ENCODE data around the gene RXRA. TPM values are rescaled to one million over a fixed set of nuclear protein-coding genes. Genes with fewer than 3 reads are reported as not detected.

RXRA gene
- total and polyA plus RNA-seq, 10 donors = 10.9 to 116 (median 81.0) TPM

GRCh38 chr9:134393582-134394280, 67.5 kb downstream of the RXRA start:
- TF ChIP-seq POLR2AphosphoS5 (IDR thresholded peaks at IDR 0.05) (peak in 1 of 3 donors; percentile 31), CTCF (IDR thresholded peaks at IDR 0.05 in 8 of 11, conservative IDR thresholded peaks at IDR 0.05 in 3 of 11) (no peak)
- H3K9me3 ChIP-seq = peaks cover 0 to 2% (median under 1%) of the 10 kb centered on the region in 8 donors
- intact Hi-C loops (cut with DNase I; ENCODE audit: low total_unique reads) = no loop called here
- H3K4me3 ChIP-seq = peak overlapping the region in 1 of 8 donors; percentile 13
- peak overlapping the region in 4 of 8 donors; percentile 84 to 98 (median 92) for H3K27ac ChIP-seq
- H3K36me3 ChIP-seq = peaks cover 0 to 9% (median 0%) of the 10 kb centered on the region in 6 donors
- no peak for DNase-seq
- no peaks in the 10 kb centered on the region for H3K27me3 ChIP-seq (replicated peaks in 1 of 7)
- peaks cover 73 to 100% (median 93%) of the 10 kb centered on the region in 6 donors for H3K4me1 ChIP-seq
- 64 to 82% (median 75%) methylated on average over 6 to 7 of the region's 7 CpGs for WGBS, 5 donors

GRCh38 chr9:134395002-134395517, 68.8 kb downstream of the RXRA start:
- H3K36me3 ChIP-seq = peaks cover 0 to 9% (median 0%) of the 10 kb centered on the region in 6 donors
- peaks cover 0 to 12% (median 9%) of the 10 kb centered on the region in 8 donors for H3K9me3 ChIP-seq
- no peaks in the 10 kb centered on the region for H3K27me3 ChIP-seq (replicated peaks in 1 of 7)
- intact Hi-C loops (cut with DNase I; ENCODE audit: low total_unique reads) = no loop called here
- H3K4me1 ChIP-seq = peaks cover 67 to 100% (median 93%) of the 10 kb centered on the region in 6 donors
- DNase-seq = no peak
- peak in 1 of 3 donors; percentile 53 for TF ChIP-seq POLR2AphosphoS5 (IDR thresholded peaks at IDR 0.05)
- no peak for TF ChIP-seq CTCF (IDR thresholded peaks at IDR 0.05 in 8 of 11, conservative IDR thresholded peaks at IDR 0.05 in 3 of 11)
- TF ChIP-seq POLR2A (IDR thresholded peaks at IDR 0.05) = no peak
- peak overlapping the region; percentile 66 to 98 (median 88) for H3K27ac ChIP-seq
- peak overlapping the region in 1 of 8 donors; percentile 66 for H3K4me3 ChIP-seq
- 71 to 81% (median 75%) methylated on average over 14 to 16 of the region's 16 CpGs for WGBS, 5 donors

GRCh38 chr9:134395737-134396257, 69.5 kb downstream of the RXRA start:
- H3K4me1 ChIP-seq = peaks cover 61 to 100% (median 87%) of the 10 kb centered on the region in 6 donors
- TF ChIP-seq POLR2A (IDR thresholded peaks at IDR 0.05) (peak in 1 of 3 donors; percentile 5), POLR2AphosphoS5 (IDR thresholded peaks at IDR 0.05) (no peak)
- peaks cover 0 to 9% (median 0%) of the 10 kb centered on the region in 6 donors for H3K36me3 ChIP-seq
- WGBS, 5 donors = 28 to 62% (median 43%) methylated on average over 8 to 12 of the region's 12 CpGs
- peak overlapping the region; percentile 66 to 98 (median 88) for H3K27ac ChIP-seq
- peaks cover 0 to 12% (median 9%) of the 10 kb centered on the region in 8 donors for H3K9me3 ChIP-seq
- peak overlapping the region in 5 of 8 donors; percentile 20 to 66 (median 28) for H3K4me3 ChIP-seq
- intact Hi-C loops (cut with DNase I; ENCODE audit: low total_unique reads) = no loop called here
- no peak for DNase-seq
- H3K27me3 ChIP-seq (replicated peaks in 1 of 7) = no peaks in the 10 kb centered on the region

- TF ChIP-seq POLR2AphosphoS5 (IDR thresholded peaks at IDR 0.05) (peak; percentile 87 to 91 (median 90)), CTCF (IDR thresholded peaks at IDR 0.05 in 8 of 11, conservative IDR thresholded peaks at IDR 0.05 in 3 of 11) (no peak)
- peak; percentile 95 for DNase-seq
- H3K4me3 ChIP-seq = peak overlapping the region in 7 of 8 donors; percentile 16 to 66 (median 21)
- H3K27me3 ChIP-seq (replicated peaks in 1 of 7) = no peaks in the 10 kb centered on the region
- H3K9me3 ChIP-seq = peaks cover 0 to 12% (median 9%) of the 10 kb centered on the region in 8 donors
- peaks cover 0 to 11% (median 0%) of the 10 kb centered on the region in 6 donors for H3K36me3 ChIP-seq
- peaks cover 56 to 100% (median 83%) of the 10 kb centered on the region in 6 donors for H3K4me1 ChIP-seq
- WGBS, 5 donors = 3 to 8% (median 4%) methylated on average over 18 of the region's 18 CpGs
- intact Hi-C loops (cut with DNase I; ENCODE audit: low total_unique reads) = no loop called here
- H3K27ac ChIP-seq = peak overlapping the region; percentile 66 to 98 (median 88)
These were observed 70.0 kb downstream of the RXRA start for GRCh38 chr9:134396258-134396742.

Measured in spleen (tissue), 11 donors.